CD14-positive monocyte (primary cell): ENCODE results near the gene NRIP2. TPM values are rescaled to one million over a fixed set of nuclear protein-coding genes. Genes with fewer than 3 reads are reported as not detected.

Experiments
- DNase-seq, 3 donors: peaks; one replicate each; pipeline ENCODE4 v3.0.0-alpha.2; 2011 to 2022
- H2AFZ ChIP-seq: 2 replicates; pipeline ENCODE4 v1.6.0; 2012; ENCODE audit warnings: mild to moderate bottlenecking, low read depth, low read length, inconsistent platforms; ENCODE audit not compliant: insufficient read depth, poor library complexity, severe bottlenecking
- H3K27ac ChIP-seq, 2 donors: 1 replicate in 1 of 2; 2 replicates in 1 of 2; pipeline ENCODE4 v1.5.1; 2012 to 2013; ENCODE audit warnings: low read length in 2 of 2, control low read depth in 1 of 2, inconsistent platforms in 1 of 2, low read depth in 1 of 2, mild to moderate bottlenecking in 1 of 2
- H3K27me3 ChIP-seq, 2 donors: one replicate each; pipeline versions ENCODE4 v1.6.0 to v1.6.1; 2011 to 2013; ENCODE audit warnings: low read length in 2 of 2; ENCODE audit not compliant: control insufficient read depth in 2 of 2, insufficient read depth in 2 of 2
- H3K36me3 ChIP-seq, 2 donors: replicated peaks in 1 of 2; 1 replicate in 1 of 2; 2 replicates in 1 of 2; pipeline versions ENCODE4 v1.5.1 to v1.6.1; 2012 to 2013; ENCODE audit warnings: low read length in 2 of 2, control low read depth in 1 of 2, inconsistent platforms in 1 of 2, mild to moderate bottlenecking in 1 of 2; ENCODE audit not compliant: insufficient read depth in 2 of 2, control insufficient read depth in 1 of 2
- H3K4me1 ChIP-seq, 2 donors: 1 replicate in 1 of 2; 2 replicates in 1 of 2; pipeline versions ENCODE4 v1.5.1 to v1.6.1; 2012 to 2013; ENCODE audit warnings: low read length in 2 of 2, control low read depth in 1 of 2, inconsistent platforms in 1 of 2, mild to moderate bottlenecking in 1 of 2, moderate library complexity in 1 of 2; ENCODE audit not compliant: insufficient read depth in 2 of 2, control insufficient read depth in 1 of 2
- H3K4me2 ChIP-seq: replicated peaks from 2 replicates; pipeline ENCODE3; 2012; ENCODE audit warnings: low read length, moderate library complexity, mild to moderate bottlenecking; ENCODE audit not compliant: poor library complexity, severe bottlenecking; ENCODE audit errors: extremely low read depth
- H3K4me3 ChIP-seq, 3 experiments: fragments of 200-600 bp in 1 of 3; sonication (generic) in 1 of 3; replicated peaks in 1 of 3; 1 replicate in 2 of 3; 2 replicates in 1 of 3; pipeline ENCODE4 v1.5.1; 2011 to 2013; ENCODE audit warnings: low read length in 3 of 3, mild to moderate bottlenecking in 3 of 3, control low read depth in 2 of 3, low read depth in 2 of 3, inconsistent platforms in 1 of 3, moderate library complexity in 1 of 3
- H3K79me2 ChIP-seq: 2 replicates; pipeline ENCODE4 v1.6.0; 2012; ENCODE audit warnings: mild to moderate bottlenecking, control low read depth, inconsistent platforms, low read length, moderate library complexity; ENCODE audit not compliant: insufficient read depth
- H3K9ac ChIP-seq: 2 replicates; pipeline ENCODE4 v1.6.0; 2017; ENCODE audit warnings: low read length, mild to moderate bottlenecking; ENCODE audit not compliant: insufficient read depth, poor library complexity, severe bottlenecking
- H3K9me3 ChIP-seq, 2 donors: replicated peaks in 1 of 2; 1 replicate in 1 of 2; 2 replicates in 1 of 2; pipeline versions ENCODE4 v1.5.1 to v1.6.1; 2012 to 2013; ENCODE audit warnings: low read length in 2 of 2, control low read depth in 1 of 2; ENCODE audit not compliant: control insufficient read depth in 1 of 2, insufficient read depth in 1 of 2
- H4K20me1 ChIP-seq: 2 replicates; pipeline ENCODE4 v1.6.0; 2012; ENCODE audit warnings: mild to moderate bottlenecking, low read length, control low read depth, moderate library complexity; ENCODE audit not compliant: insufficient read depth
- H3K27ac Mint-ChIP-seq, 7 donors: one replicate each; pipeline ENCODE4 v1.8.0; 2020; ENCODE audit warnings: mild to moderate bottlenecking in 7 of 7, mixed read lengths in 7 of 7, moderate library complexity in 6 of 7, inconsistent platforms in 2 of 7
- H3K27me3 Mint-ChIP-seq, 3 donors: one replicate each; pipeline ENCODE4 v1.8.0; 2021 to 2022; ENCODE audit warnings: low read depth in 3 of 3, mild to moderate bottlenecking in 3 of 3, mixed read lengths in 3 of 3, moderate library complexity in 3 of 3, inconsistent platforms in 1 of 3
- H3K36me3 Mint-ChIP-seq, 2 donors: one replicate each; pipeline ENCODE4 v1.8.0; 2020; ENCODE audit warnings: mixed read lengths in 2 of 2, inconsistent platforms in 1 of 2, mild to moderate bottlenecking in 1 of 2
- H3K4me1 Mint-ChIP-seq: one replicate; pipeline ENCODE4 v1.8.0; 2020; ENCODE audit warnings: mild to moderate bottlenecking, mixed read lengths
- H3K4me3 Mint-ChIP-seq, 2 donors: one replicate each; pipeline ENCODE4 v1.8.0; 2020; ENCODE audit warnings: mild to moderate bottlenecking in 2 of 2, mixed read lengths in 2 of 2, moderate library complexity in 1 of 2
- H3K9me3 Mint-ChIP-seq, 7 donors: one replicate each; pipeline ENCODE4 v1.8.0; 2020 to 2022; ENCODE audit warnings: mixed read lengths in 7 of 7, mild to moderate bottlenecking in 6 of 7, moderate library complexity in 6 of 7, inconsistent platforms in 2 of 7
- WGBS: methylation state at CpG from one replicate; pipeline ENCODE4 v1.1.5; 2013; ENCODE audit warnings: missing lambda C conversion rate; ENCODE audit not compliant: insufficient coverage; 5-methylcytosine and 5-hydroxymethylcytosine counted together
- intact Hi-C, 2 donors: fragments of 100-400 bp; cut with micrococcal nuclease; formaldehyde crosslinking; loops; one replicate each; pipeline versions ENCODE4 v1.15.0 to v1.15.1; 2023
- polyA plus RNA-seq, 3 donors: library from polyadenylated mRNA; depleted of rRNA in 1 of 3; unstranded in 2 of 3; stranded (reverse) in 1 of 3; fragments of 300-500 nt in 2 of 3; fragments of >200 nt in 1 of 3; fragmentation: Illumina TruSeq in 2 of 3; gene quantifications; 1 replicate in 2 of 3; 2 replicates in 1 of 3; pipeline ENCODE4 v1.2.3, GENCODE V29; 2012 to 2021
- TF ChIP-seq, protein P1 (sequence below): fragments of 200-600 bp; IDR thresholded peaks from one replicate; pipeline ENCODE4 v1.8.0; 2022; ENCODE audit warnings: antibody characterized with exemption, mild to moderate bottlenecking

NRIP2 gene
- polyA plus RNA-seq, 3 donors, result 0.19 to 0.24 TPM; not detected in 1

DNA sequence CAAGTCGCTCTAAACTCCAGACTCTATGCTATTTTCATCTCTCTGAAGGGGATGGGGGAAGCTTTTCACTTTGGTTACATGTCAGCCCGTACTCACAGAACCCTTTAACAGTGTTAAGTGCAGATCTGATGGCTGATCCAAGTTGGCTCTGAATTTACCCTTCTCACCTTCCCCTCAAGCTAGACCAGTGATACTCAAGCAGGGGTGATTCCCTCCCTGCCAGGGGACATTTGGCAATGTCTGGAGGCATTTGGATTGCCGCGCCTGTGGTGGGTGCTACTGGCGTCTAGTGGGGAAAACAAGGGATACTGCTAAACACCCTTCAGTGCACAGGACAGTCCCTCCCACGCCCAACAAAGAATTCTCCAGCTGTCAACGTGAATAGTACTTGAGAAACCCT lies 28.0 kb upstream of the NRIP2 start:
- Mint-ChIP-seq H3K4me1 (no peaks in the 10 kb centered on the region), H3K36me3 (peaks cover 66 to 95% of the 10 kb centered on the region in 2 donors), H3K9me3 (no peaks in the 10 kb centered on the region), H3K27me3 (peaks cover 0 to 2% (median 0%) of the 10 kb centered on the region in 3 donors), H3K4me3 (no peak overlapping the region), H3K27ac (peak overlapping the region in 2 of 7 donors; percentile 42 to 53)
- TF ChIP-seq, protein P1, sequence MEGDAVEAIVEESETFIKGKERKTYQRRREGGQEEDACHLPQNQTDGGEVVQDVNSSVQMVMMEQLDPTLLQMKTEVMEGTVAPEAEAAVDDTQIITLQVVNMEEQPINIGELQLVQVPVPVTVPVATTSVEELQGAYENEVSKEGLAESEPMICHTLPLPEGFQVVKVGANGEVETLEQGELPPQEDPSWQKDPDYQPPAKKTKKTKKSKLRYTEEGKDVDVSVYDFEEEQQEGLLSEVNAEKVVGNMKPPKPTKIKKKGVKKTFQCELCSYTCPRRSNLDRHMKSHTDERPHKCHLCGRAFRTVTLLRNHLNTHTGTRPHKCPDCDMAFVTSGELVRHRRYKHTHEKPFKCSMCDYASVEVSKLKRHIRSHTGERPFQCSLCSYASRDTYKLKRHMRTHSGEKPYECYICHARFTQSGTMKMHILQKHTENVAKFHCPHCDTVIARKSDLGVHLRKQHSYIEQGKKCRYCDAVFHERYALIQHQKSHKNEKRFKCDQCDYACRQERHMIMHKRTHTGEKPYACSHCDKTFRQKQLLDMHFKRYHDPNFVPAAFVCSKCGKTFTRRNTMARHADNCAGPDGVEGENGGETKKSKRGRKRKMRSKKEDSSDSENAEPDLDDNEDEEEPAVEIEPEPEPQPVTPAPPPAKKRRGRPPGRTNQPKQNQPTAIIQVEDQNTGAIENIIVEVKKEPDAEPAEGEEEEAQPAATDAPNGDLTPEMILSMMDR, result no peak
- Histone ChIP-seq H2AFZ (no peak overlapping the region), H3K4me1 (no peaks in the 10 kb centered on the region), H4K20me1 (no peaks in the 10 kb centered on the region), H3K27me3 (no peaks in the 10 kb centered on the region), H3K79me2 (no peaks in the 10 kb centered on the region), H3K9ac (no peak overlapping the region), H3K4me3 (no peak overlapping the region), H3K9me3 (no peaks in the 10 kb centered on the region), H3K4me2 (no peak overlapping the region), H3K36me3 (peaks cover 54 to 89% of the 10 kb centered on the region in 2 donors), H3K27ac (no peak overlapping the region)
- DNase-seq, result no peak
- intact Hi-C loops, result no loop called here
- WGBS, result 98% methylated on average over 4 of the region's 7 CpGs

DNA sequence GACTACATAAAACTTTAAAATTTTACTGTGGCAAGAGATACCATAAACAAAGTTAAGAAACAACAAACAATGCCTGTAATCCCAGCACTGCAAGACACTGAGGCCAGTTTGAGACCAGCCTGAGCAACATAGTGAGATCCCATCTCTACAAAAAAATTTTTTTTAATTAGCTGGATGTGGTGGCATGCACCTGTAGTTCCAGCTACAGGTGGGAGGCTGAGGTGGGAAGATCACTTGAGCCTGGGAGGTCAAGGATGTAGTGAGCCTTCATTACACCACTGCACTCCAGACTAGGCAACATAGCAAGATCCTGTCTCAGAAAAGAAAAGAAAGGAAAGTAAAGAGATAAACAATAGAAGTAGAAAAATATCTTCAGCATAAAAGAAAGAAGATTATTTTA lies 25.3 kb upstream of the NRIP2 start:
- Mint-ChIP-seq H3K27me3 (peaks cover 0 to 2% (median 0%) of the 10 kb centered on the region in 3 donors), H3K9me3 (peaks cover 0 to 2% (median 0%) of the 10 kb centered on the region in 7 donors), H3K4me1 (no peaks in the 10 kb centered on the region), H3K36me3 (peaks cover 56 to 79% of the 10 kb centered on the region in 2 donors), H3K27ac (peak overlapping the region in 2 of 7 donors; percentile 26 to 57), H3K4me3 (no peak overlapping the region)
- H3K4me1 ChIP-seq, result no peaks in the 10 kb centered on the region
- no peak overlapping the region for H2AFZ ChIP-seq
- peaks cover 43 to 76% of the 10 kb centered on the region in 2 donors for H3K36me3 ChIP-seq
- TF ChIP-seq, protein P1, result no peak
- intact Hi-C loops, result no loop called here
- no peaks in the 10 kb centered on the region for H3K9me3 ChIP-seq
- H3K4me2 ChIP-seq, result no peak overlapping the region
- H3K9ac ChIP-seq, result no peak overlapping the region
- DNase-seq, result no peak
- no peaks in the 10 kb centered on the region for H3K27me3 ChIP-seq
- no peak overlapping the region for H3K4me3 ChIP-seq
- no peak overlapping the region for H3K27ac ChIP-seq
- H3K79me2 ChIP-seq, result no peaks in the 10 kb centered on the region
- no peaks in the 10 kb centered on the region for H4K20me1 ChIP-seq
